HG03103 (cell line): Measurements from ENCODE around the gene LAMA5.

Experiments used
- ATAC-seq: cut with Tn5 transposase; IDR thresholded peaks from one replicate; pipeline ENCODE4 v1.9.1; 2021; ENCODE audit warnings: low read depth; ENCODE audit not compliant: unreplicated experiment

LAMA5 gene

GRCh38 chr20:62391165-62392076 is 24.3 kb upstream of the LAMA5 start:
- ATAC-seq: no peak

- ATAC-seq: no peak
Observed at GRCh38 chr20:62390317-62391164, 23.4 kb upstream of the LAMA5 start.

GRCh38 chr20:62389601-62390087 is 22.5 kb upstream of the LAMA5 start:
- ATAC-seq: no peak

- ATAC-seq: no peak
Observed at GRCh38 chr20:62388839-62389600, 21.9 kb upstream of the LAMA5 start.

GRCh38 chr20:62387933-62388635 is 21.0 kb upstream of the LAMA5 start:
- no peak for ATAC-seq

- no peak for ATAC-seq
Observed at GRCh38 chr20:62387219-62387913, 20.3 kb upstream of the LAMA5 start.

GRCh38 chr20:62386383-62387218 is 19.5 kb upstream of the LAMA5 start, which contains the start of gene RPS21:
Gene RPS21 (plus strand): TSS chr20:62387103. CDS start chr20:62387339, 236 bp downstream.
- ATAC-seq: peak; percentile 70

- peak; percentile 61 for ATAC-seq
Observed at GRCh38 chr20:62382306-62383198, 15.4 kb upstream of the LAMA5 start.

DNA sequence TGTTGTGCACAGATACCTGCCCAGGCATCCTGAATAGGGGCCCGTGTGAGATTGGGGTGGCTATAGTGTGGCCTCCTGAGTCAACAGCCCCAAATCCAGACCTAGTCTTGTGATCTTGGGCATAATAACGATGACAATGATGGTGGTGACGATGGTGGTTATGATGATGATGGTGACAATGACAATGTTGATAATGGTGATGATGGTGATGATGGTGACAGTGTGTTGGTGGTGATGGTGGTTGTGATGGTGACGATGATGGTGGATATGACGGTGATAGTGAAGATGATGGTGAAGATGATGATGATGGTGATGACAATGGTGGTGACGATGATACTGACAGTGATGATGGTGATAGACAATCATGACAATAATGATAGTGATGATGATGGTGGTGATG is 14.7 kb upstream of the LAMA5 start:
- ATAC-seq: no peak

DNA sequence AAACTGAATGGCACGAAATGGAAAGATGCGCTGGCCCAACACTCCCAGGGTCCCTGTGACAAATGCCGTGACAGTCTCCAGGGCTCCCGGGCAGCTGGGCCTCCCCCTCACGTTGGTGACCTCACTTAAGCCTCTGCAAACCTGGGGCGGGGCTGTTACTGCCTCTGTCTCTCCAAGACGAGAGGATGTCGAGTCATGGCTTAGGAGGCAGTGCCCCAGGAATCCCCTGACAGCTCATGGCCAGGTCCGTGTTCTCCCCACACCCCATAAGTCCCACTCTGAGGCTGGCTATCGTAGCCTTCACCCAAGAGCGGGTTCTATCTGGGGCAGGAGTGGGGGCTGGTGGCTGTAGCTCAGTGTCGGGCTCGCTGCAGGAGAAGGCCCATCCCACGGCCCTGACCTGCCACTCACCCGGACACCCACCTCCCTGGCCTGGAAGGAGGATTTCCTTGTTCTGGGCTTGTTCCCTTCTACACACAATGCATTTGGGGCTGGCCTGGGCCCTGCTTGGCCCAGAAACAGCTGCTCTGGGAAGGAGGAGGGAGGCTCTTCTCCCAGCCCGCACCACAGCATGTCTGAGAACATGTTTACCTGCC is 14.2 kb upstream of the LAMA5 start:
- ATAC-seq: no peak

GRCh38 chr20:62378215-62378614 is 11.1 kb upstream of the LAMA5 start:
- no peak for ATAC-seq

- no peak for ATAC-seq
Observed at GRCh38 chr20:62377615-62378178, 10.6 kb upstream of the LAMA5 start.

GRCh38 chr20:62377064-62377461 is 10.0 kb upstream of the LAMA5 start:
- ATAC-seq: no peak

DNA sequence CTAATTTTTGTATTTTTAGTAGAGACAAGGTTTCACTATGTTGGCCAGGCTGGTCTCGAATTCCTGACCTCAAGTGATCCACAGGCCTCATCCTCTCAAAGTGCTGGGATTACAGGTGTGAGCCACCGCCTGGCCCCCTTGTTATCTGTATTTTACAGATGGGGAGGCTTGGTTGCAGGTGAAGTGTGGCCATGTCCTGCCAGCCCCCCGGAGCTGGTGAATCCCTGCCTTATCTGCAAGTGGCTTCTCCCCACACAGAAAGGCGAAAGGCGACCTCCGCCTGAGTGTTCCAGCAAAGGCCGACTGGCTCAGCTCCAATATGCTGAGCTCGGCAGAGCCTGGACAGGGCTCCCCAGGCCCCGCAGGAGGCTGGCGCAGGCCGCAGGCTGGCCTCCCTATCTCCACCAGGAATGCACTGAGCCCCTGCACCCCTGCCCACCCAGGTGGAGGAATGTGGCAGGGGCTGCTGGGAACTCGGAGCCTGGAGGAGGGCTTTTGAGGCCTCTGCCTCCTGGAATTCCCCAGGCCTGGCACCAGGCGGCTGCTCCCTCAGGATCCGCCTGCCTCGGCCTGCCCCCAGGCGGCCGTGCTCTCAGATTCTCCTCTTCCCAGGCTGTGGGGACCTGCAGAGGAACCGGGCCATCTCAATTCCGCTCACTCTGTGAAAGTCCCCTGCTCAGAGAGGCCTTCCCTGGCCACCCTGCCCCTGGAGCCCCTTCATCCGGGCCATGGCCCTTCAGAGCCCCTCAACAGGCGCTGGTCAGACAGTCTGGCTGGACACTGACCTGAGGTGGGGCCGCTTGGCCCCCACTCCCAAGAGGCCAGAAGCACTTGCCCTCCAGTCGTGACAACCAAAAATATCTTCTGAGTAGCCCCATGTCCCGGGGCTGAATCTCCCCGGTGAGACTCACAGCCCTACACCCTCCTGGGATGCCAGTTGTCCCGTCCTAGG is 9.3 kb upstream of the LAMA5 start:
- no peak for ATAC-seq

DNA sequence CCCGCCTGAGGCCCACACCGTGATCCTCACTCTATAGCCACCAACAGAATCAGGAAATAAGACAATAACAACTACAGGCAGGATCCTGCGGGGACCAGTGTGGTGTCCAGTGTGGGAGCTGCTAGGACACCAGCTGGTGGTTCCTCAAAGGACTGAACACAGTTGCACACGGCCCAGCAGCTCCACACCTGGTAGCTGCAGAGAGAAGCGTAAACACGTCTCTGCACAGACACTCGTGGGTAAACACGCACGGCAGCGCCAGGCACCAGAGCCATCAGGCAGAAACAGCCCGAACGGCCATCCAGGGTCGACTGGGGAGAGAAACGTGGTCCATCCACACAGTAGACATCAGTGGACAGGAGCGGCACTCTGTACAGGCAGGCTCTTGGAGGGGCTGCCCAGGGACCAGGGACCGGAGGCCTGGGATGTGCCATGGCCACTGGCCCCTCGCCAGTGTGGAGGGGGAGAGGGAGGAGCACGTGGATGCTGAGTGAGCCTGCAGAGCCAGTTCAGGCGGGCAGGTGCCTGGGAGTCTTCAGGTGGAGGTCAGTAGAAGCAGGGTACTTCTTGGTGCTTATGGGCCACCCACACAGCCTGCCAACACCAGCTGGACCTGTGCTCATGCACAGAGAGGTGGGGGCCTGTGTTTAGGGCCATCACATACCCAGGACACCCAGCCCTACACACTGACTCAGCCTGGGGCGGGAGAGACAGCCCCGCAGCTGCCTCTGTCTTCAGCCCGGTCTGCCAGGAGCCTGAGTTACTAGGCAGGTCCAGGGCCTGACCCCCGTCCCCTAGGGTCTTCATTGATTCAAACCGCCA is 7.4 kb upstream of the LAMA5 start:
- ATAC-seq: no peak
